GM12873 (cell line): ENCODE data around the gene DNAJC11.

Source experiments
- TF ChIP-seq, protein P1 (sequence below): IDR thresholded peaks from 2 replicates; pipeline ENCODE4 v1.5.1; 2012; ENCODE audit warnings: low read depth, mild to moderate bottlenecking, moderate library complexity, low read length, control low read depth; ENCODE audit not compliant: insufficient read depth; ENCODE audit errors: missing control alignments

DNAJC11 gene

DNA sequence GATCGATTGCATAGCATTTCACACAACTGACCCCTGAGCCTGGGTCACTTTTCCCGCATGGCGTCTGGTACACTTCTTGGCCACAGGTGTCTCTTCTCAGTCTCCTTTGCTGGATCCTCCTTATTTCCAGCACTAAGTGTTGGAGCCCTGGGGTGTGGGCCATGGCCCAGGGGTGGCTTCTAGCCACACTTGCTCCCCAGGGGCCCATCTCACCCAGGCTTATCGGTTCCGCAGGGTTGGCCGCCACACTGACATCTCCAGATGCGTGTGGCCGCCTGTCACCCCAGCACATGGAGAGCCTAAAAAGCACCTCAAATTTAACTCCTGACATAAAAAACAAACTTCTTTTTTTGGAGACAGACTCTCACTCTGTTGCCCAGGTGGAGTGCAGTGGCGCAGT lies 74.6 kb downstream of the DNAJC11 start:
- TF ChIP-seq, protein P1, sequence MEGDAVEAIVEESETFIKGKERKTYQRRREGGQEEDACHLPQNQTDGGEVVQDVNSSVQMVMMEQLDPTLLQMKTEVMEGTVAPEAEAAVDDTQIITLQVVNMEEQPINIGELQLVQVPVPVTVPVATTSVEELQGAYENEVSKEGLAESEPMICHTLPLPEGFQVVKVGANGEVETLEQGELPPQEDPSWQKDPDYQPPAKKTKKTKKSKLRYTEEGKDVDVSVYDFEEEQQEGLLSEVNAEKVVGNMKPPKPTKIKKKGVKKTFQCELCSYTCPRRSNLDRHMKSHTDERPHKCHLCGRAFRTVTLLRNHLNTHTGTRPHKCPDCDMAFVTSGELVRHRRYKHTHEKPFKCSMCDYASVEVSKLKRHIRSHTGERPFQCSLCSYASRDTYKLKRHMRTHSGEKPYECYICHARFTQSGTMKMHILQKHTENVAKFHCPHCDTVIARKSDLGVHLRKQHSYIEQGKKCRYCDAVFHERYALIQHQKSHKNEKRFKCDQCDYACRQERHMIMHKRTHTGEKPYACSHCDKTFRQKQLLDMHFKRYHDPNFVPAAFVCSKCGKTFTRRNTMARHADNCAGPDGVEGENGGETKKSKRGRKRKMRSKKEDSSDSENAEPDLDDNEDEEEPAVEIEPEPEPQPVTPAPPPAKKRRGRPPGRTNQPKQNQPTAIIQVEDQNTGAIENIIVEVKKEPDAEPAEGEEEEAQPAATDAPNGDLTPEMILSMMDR: no peak

DNA sequence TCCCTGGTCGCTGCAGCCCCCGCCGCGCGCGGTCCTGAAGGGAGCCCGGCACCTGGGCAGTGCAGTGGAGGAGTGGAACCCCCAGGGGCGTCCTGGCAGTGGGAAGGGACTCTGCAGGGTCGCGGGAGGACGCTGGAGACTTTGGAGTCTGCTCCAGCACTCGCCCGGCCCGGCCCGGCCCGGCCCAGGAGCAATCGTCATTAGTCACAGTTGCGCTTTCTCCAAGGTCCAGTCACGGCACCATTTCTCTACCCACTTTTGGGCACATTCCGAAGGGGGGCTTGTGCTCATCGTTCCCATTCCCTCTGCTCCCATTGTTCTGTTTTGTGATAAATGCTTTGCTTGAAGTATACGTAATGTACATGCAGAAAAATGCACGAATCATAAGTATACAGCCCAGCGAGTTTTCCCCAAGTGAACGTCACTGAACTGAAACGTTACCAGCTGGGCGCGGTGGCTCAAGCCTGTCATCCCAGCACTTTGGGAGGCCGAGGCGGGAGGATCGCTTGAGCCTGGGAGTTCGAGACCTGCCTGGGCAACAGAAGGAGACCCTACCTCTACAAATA lies 75.9 kb downstream of the DNAJC11 start:
- TF ChIP-seq, protein P1: no peak

DNA sequence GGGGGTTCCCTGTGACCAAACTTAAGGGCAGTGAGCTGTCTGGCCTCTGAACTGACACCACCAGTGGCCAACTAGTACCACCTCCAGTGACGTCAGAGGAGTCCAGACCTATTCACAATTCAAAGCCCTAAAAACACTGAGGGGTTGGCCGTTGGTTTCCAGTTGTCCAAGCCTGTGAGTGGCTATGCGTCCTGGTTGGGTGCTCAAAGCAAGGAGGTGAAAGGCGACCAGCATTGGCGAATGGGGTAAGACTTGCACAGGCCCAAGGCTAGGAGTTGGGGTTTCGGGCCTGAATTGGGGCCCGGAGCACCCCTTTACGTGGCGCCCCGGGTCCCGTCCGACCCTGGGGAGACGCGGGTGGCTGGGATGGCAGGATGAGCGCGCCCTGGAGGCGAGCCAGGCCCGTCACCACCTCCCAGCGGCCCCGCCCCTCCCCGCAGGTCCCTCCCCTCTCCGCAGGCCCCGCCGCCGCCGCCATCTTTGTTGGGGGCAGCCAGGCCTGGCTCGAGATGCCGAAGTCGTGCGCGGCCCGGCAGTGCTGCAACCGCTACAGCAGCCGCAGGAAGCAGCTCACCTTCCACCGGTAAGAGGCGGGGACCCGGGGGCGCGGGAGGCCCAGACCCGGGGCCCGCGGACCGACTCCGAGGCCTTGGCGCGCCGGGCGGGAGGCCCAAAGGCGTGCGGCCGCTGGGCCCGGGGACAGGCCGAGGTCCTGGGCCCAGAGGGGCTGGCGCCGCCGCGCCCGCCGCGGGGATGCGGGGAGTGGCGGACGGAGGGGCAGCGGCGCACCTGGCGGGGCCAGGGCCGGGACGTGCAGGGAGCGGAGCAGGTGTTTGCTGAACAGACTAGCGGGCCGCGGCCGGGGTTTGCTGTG lies 76.7 kb downstream of the DNAJC11 start, which contains the start of gene THAP3:
Gene THAP3, plus strand, starts transcription at position 159 of the 874 bp plus-strand sequence. Its CDS starts 351 bp downstream, at position 510.
- TF ChIP-seq, protein P1: no peak

DNA sequence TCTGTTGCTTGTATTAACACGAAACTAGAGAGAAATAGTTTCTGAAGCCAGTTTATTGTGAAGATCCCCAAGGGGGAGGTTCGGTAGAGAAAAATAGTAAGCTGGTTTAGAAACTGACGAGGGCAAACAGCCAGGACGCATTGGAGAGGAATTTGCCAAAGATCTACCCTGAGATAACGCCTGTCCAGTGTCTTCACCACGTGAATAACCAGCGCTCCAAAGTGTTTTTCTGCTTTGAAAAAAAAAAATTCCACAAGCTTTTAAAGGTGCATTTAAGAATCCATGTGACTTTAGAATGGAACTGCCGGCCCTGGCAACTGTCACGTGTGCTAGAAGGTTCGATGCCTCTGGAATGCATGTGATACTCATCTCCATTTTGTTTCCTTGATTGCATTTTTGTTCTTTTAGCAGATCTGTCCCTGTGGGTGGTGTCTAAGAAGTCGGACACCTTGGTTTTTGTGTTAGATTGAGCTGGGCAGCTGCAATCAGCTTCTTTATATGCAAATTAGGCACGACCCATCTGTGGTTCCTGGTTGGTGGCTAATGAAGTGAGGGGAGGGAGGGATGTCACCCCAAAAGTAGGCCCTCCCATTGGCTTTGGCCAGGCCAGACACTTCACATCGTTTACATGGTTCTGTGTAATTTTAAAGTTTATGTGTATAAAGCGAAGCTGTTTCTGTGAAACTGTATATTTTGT lies 78.2 kb downstream of the DNAJC11 start:
- TF ChIP-seq, protein P1: no peak

DNA sequence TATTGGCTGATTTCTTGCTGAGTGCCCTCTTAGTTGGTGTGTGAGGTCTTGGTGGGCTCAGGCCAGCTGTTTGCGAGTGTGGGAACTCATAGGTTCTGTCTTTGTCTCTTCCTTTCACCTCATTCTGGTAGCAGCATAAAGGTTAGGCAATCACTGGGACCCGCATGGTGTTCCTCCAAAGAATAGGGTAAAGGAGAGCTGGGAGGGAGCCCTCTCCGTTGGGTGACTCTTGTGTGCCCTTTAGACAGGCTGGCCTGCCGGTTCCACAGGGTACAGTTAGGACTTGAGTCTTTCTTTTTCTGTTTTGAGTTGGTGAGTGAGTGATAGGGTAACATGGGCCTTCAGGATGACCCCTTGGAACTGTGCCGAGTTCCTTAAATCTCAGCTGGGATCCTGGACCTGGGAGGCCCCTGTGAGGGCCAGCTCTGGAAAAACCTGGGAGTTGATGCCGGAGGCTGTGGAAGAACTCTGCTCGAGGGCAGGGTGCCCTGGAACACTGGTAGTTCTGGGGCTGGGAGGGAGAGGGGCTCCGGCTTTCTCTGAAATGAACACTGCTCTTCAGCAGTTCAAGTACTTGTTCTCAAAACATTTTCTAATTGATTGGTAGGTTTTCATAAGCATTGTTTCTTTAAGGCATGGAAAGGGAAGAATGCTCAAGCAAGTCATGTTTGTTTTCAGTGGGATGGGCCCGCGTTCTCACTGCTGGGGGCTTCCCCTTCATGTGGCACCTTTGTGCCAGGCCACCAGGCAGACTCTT lies 79.0 kb downstream of the DNAJC11 start:
- TF ChIP-seq, protein P1: no peak

DNA sequence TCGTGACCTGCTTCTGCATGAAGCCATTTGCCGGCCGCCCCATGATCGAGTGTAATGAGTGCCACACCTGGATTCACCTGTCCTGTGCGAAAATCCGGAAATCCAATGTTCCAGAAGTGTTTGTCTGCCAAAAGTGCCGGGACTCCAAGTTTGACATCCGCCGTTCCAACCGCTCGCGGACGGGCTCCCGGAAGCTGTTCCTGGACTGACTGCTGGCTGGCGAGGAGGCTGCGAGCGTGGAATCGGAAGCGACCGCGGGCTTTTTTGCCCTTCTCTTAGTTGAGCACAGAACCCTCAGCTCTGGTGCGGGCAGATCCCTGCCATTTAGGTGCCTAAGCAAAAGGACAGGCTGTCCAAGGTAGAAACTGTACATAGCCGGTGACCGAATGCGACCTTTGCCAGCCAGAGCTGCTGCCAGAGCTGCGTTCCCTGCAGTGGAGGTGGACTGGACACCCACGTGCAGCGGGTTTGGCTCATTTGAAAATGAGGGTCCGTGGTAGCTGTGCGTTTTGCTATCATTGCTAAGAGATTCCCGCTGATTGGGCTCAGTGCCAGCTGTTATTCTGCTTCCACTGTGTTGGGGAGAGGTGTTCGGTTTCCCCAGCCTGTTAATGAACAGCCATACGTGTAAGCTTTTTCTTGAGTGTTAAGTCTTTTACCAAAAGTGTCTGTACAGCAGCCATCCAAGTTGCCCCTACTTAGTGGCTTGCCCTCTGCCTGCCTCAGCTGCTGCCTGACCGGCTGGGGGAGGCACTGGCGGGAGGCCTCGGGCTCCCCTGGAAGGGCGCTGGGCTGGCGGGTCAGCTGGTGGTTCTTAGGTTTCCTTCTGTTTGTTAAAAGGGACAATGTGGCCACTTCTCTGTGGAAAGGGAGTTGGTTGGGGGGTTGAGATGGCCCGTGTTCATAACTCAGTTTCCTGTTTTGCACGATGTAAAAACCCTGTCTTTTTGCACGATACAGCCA lies 79.9 kb downstream of the DNAJC11 start:
- TF ChIP-seq, protein P1: no peak
